GM19395 (cell line): ENCODE measurements around the gene SNRNP48.

Experiments used
- ATAC-seq: cut with Tn5 transposase; IDR thresholded peaks from one replicate; pipeline ENCODE4 v1.9.1; 2021; ENCODE audit warnings: mild to moderate bottlenecking, moderate library complexity; ENCODE audit not compliant: unreplicated experiment

SNRNP48 gene

DNA sequence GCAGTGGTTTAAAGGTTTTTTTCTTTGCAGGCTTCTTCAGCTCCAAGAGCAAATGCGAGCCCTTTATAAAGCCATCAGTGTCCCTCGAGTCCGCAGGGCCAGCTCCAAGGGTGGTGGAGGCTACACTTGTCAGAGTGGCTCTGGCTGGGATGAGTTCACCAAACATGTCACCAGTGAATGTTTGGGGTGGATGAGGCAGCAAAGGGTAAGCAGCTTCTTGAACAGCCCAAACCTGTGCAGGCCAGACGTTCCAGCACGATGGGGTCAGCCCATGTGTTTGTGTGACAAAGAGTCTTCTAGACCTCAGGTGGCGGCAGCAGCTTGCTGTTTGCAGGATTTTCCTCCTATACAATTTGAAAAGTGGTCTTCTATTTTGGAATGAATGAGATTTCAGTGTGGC lies 30.8 kb upstream of the SNRNP48 start:
- no peak for ATAC-seq

DNA sequence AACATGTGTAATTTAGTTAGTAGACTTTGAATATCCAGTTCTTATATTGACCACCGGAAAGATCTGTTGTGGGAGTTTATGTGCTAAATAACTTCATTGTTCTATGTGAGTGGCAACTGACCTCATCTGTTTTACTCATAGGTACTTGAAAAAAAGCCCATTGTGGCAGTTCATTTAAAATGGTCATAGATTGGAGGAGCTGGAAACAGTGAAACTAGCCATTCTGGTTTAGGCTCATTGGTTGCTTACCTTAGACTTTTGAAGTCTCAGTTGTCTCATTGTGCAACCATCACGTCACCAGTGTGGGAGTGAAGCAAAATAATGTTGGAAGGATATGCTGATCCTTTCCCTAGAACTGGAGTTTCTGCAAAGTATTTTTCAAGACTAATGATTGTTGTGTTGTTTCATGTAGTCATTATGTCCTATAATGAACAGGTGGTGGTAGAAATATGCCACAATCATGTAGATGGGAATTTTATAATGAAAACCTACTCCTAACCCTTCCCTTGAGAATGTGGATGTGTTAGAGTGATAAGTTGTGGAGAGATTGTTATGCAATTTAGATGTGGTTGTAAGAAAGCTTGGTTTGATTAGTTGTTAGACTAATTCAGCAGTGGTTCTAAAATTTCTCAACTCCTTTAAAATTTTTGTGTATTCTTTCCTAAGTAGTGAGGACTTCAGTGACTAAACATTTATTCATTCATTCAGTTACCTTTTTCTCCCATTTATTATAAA lies 30.2 kb upstream of the SNRNP48 start:
- ATAC-seq, result no peak

GRCh38 chr6:7561153-7561964 lies 28.6 kb upstream of the SNRNP48 start:
- no peak for ATAC-seq

GRCh38 chr6:7562769-7563168 lies 27.2 kb upstream of the SNRNP48 start:
- ATAC-seq, result no peak

- ATAC-seq, result no peak
These were observed 23.9 kb upstream of the SNRNP48 start for GRCh38 chr6:7566107-7566506.

DNA sequence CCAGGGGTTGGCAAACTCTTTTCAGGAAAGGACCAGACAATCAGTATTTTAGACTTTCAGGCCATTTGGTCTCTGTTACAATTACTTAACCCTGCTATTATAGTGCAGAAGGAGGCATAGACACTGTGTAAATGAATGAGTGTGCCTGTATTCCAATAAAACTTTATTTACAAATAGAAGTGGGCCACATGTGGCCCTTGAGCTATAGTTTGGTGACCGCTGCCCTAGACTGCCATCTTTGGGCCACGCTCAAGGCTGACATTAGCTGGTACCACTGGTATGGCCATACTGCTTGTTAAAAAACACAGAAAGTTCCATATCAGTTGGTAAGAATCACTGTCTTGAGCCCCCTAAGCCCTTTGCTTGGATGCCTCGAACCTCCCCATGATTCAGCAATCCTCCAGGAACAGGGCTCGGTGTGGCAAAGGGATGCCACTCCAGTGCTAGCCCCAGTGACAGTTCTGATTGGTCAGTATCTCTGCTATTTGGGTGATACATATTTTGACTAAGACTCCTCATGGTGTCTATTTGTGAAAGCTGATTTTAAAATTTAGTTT lies 23.3 kb upstream of the SNRNP48 start:
- ATAC-seq, result no peak

DNA sequence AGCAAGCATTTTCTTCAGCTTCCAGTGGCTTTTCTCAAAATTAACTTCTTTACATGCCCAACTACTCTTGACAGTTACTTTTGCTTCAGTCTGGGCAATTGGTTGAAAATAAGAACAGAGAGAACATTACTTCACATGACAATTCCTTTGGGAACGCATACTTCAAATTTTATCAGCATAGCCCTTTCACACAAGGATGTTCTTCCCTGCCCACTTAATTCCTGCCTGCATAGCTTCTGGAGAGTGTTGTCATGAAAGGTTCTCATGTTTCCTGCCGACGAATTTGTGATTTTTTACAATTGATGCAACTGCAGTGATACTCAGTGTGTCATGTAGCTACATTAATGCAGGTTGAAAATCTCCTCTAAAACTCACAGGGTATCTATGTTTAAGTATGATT lies 22.0 kb upstream of the SNRNP48 start:
- ATAC-seq, result no peak

DNA sequence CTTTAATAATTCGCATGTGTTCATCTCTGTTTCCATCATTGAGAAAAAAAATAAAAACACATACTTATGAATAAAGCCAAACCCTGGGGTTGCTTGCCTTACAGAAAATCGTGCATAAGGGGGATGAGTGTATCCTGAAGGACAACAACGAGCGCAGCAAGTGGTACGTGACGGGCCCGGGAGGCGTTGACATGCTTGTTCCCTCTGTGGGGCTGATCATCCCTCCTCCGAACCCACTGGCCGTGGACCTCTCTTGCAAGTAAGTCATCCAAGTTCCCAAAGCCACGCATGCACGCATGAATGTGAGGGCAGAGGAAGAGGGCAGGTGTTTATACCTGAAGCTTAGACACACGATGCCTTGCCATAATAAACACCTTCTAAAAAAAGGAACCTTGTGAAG lies 20.9 kb upstream of the SNRNP48 start:
- ATAC-seq, result no peak

DNA sequence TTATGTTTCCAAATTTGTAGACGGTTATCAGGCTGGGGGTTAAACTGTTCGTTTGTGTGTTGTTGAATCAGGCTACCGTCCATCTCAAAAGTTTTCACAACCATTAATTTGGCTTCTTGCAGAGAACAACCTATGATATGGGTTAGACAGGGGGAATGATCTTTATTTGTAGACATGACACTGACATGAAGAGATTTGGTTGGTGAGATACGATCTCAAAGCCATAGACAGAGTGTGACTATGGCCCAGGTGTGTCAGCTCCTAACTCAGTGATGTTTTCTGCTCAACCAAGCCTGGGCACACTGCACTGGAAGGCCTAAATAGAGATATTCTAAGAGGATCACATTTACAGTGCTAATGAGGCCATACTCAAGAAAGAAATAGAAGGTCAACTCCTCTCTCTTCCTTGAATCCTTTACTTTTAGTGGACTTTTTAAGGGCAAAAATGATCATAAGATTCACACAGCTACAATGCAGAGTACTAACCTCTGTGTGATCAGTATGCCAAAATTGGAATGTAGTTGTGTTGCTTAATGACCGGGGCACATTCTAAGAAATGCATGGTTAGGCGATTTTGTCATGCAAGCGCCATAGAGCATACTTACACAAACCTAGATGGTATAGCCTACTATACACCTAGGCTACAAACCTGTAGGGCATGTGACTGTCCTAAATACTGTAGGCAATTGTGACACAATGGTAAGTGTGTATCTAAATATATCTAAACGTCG lies 17.6 kb upstream of the SNRNP48 start:
- ATAC-seq, result no peak

DNA sequence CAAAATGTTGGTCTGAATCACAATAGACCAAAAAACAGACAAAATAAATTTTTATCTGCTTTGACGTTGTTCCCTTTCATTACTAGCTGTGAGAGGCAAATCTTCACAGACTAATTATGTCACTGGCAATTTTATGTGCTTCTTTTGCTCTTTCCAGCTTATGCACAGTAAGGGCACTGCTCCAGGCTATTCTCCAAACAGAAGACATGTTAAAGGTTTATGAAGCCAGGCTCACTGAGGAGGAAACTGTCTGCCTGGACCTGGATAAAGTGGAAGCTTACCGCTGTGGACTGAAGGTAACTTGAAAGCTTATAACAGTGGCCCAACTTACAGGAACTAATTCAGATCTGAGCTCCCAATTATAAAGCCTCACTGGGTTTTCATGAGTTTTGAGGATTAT lies 15.5 kb upstream of the SNRNP48 start:
- no peak for ATAC-seq

DNA sequence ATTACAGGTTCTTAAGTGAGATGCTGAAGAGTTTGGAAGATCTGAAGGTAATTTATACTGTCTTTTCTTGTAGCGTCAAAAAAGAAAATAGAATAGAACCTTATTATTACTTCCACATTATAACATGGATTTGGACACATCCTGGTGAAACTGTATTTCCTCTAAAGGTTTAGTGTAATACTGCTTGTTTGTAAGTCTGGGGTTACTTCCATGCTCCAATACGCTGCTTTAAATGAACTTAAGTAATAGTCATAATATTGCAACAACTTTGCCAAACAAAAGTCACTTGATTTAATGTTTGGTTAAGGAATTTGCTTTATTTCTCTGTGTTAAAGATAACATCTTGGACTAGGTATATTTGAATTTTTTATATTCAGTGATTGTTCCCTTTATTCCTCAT lies 11.5 kb upstream of the SNRNP48 start:
- no peak for ATAC-seq

GRCh38 chr6:7578931-7579330 lies 11.1 kb upstream of the SNRNP48 start:
- ATAC-seq, result no peak

DNA sequence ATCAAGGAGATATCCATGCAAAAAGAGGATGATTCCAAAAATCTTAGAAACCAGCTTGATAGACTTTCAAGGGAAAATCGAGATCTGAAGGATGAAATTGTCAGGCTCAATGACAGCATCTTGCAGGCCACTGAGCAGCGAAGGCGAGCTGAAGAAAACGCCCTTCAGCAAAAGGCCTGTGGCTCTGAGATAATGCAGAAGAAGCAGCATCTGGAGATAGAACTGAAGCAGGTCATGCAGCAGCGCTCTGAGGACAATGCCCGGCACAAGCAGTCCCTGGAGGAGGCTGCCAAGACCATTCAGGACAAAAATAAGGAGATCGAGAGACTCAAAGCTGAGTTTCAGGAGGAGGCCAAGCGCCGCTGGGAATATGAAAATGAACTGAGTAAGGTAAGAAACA lies 10.1 kb upstream of the SNRNP48 start:
- no peak for ATAC-seq

DNA sequence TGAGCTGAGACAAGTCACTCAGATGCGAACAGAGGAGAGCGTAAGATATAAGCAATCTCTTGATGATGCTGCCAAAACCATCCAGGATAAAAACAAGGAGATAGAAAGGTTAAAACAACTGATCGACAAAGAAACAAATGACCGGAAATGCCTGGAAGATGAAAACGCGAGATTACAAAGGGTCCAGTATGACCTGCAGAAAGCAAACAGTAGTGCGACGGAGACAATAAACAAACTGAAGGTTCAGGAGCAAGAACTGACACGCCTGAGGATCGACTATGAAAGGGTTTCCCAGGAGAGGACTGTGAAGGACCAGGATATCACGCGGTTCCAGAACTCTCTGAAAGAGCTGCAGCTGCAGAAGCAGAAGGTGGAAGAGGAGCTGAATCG lies 9.5 kb upstream of the SNRNP48 start:
- no peak for ATAC-seq

DNA sequence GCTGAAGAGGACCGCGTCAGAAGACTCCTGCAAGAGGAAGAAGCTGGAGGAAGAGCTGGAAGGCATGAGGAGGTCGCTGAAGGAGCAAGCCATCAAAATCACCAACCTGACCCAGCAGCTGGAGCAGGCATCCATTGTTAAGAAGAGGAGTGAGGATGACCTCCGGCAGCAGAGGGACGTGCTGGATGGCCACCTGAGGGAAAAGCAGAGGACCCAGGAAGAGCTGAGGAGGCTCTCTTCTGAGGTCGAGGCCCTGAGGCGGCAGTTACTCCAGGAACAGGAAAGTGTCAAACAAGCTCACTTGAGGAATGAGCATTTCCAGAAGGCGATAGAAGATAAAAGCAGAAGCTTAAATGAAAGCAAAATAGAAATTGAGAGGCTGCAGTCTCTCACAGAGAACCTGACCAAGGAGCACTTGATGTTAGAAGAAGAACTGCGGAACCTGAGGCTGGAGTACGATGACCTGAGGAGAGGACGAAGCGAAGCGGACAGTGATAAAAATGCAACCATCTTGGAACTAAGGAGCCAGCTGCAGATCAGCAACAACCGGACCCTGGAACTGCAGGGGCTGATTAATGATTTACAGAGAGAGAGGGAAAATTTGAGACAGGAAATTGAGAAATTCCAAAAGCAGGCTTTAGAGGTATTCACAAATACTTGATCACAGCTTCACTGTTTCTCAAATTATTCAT lies 8.9 kb upstream of the SNRNP48 start:
- no peak for ATAC-seq

- ATAC-seq, result no peak
These were observed 4.6 kb upstream of the SNRNP48 start for GRCh38 chr6:7585287-7585930.

GRCh38 chr6:7587631-7588100 lies 2.3 kb upstream of the SNRNP48 start:
- no peak for ATAC-seq

GRCh38 chr6:7588506-7588905 lies 1.5 kb upstream of the SNRNP48 start:
- ATAC-seq, result no peak

DNA sequence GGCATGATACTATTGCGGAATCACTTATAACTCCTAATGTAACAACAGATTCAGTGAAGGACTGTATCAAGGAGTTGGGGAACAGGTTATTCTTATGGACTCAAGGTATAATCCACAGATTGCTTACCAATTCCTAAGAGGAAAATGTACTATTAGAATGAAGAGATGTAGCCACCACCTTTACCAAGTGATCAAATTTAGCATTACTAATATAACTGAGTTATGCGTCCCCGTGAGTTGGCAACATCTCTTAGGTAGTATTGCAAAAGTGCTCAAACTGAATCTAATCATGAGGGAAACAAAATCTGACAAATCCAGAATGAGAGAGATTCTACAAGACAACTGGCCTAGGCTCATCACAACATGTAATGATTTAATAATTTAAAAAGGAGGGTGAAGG lies 777 bp upstream of the SNRNP48 start:
- ATAC-seq, result no peak

DNA sequence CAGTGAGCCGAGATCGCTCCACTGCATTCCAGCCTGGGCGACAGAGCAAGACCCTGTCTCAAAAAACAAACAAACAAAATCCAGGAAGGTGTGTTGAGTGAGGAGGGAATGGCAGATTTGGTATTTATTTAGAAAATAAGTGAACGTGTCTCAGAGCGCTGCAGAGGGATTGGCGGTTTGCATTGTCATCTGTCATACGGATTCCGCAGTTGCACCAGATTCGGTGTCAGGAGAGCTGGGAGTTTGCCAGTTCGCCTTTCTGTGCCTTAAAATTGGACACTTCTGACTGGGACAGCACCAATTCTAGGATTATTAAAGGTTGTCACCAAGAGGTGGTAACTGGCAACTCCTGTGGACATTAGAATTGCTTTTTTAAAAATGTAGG lies 912 bp downstream of the SNRNP48 start:
- no peak for ATAC-seq
